Glomerular visceral epithelial cell (primary cell): Measurements from ENCODE around the gene INTS13.
A peak's percentile ranks its signal among the peaks of the same experiment; 100 is the strongest.
"Not testable (repeated sequence)": the region's sequence is repeated elsewhere in the genome, so short reads cannot be mapped to it uniquely, and the experiment has no call there.

Source experiments
- DNase-seq: peaks from one replicate; pipeline ENCODE4 v3.0.0-alpha.2; 2016; ENCODE audit errors: extremely low spot score

INTS13 gene

DNA sequence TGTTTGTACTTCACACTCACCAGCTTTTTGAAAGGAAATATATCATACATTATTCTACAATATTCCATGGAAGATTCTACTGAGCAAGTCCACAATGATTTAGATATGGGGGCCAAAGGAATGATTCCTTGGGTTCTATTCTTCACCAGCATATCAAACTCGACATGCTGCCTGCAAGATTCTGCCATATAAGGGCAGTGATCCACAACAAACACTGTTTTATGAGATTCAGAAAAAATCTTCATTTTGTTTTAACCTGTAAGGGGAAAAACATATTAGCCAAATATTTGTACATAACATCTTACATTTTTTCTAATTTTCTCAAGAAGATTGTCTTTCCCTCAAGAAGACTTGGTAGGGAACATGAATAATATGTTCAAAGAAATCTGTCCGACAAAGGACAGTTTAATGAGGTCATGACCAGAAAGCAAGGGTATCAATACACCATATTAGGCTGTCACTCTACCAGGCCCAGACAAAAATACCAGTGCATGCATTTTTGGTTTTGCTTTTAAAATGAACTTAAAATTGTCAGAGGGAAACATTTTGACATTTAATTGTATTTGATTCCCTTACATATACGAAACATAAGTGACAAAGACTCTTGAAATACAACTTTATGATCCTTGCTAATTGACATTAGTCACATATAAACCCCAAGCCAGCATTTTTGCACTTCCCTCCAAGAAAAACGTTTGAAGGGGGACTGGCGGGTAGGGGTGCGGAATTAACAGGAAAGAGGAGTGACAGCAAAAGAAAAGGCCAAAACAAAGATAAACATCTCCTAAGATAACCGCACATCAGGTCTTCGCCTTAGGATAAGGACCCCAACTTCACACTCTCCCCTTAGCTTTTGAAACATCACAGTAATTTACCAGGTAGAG is 980 bp downstream of the INTS13 start:
- peak; percentile 3 for DNase-seq

GRCh38 chr12:26935636-26936378 is 2.0 kb downstream of the INTS13 start:
- DNase-seq, result no peak

DNA sequence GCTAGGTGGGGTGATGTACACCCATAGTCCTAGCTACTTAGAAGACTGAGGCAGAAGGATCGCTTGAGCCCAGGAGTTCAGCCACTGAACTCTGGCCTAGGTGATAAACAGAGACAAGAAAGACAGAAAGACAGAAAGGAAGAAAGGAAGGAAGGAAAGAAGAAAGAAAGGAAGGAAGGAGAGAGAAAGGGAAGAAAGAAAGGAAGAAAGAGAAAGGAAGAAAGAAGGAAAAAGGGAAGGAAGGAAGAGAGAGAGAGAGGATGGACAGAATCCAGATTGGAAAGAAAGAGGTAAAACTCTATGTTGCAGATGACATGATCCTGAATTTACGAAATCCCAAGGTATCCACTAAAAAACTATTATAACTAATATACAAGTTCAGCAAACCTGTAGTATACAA is 8.2 kb downstream of the INTS13 start:
- DNase-seq, result no peak

GRCh38 chr12:26928661-26929060 is 9.1 kb downstream of the INTS13 start:
- DNase-seq, result no peak

DNA sequence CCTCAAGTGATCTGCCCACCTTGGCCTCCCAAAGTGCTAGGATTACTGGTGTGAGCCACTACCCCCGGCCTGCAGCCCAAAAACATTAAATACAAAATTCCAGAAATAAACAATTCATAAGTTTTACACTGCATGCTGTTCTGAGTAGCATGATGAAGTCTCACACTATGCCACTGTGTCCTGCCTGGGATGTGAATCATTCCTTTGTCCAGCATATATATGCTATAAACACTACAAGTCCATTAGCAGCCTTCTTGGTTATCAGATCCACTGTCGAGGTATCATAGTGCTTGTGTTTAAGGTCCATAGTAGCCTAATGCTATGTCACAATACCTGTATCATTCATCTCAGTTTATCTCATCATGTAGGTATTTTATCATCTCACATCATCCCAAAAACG is 15.9 kb downstream of the INTS13 start:
- no peak for DNase-seq

DNA sequence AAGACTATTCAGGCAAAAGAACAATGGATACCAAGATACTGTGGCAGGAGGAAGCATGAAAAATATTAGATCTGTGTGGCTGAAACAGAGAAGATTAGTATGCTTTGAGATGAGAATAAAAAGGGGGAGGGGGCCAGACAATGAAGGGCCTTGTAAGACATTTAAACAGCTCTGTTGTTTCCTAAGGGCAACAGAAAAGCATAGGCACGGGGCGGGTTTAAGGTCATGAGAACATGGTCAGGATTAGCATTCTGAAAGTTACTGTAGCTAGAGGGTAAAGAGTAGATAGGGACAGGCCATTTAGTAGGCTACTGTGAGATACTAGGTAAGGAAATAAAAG is 18.6 kb downstream of the INTS13 start:
- no peak for DNase-seq

GRCh38 chr12:26918321-26919215 is 19.2 kb downstream of the INTS13 start:
- no peak for DNase-seq

DNA sequence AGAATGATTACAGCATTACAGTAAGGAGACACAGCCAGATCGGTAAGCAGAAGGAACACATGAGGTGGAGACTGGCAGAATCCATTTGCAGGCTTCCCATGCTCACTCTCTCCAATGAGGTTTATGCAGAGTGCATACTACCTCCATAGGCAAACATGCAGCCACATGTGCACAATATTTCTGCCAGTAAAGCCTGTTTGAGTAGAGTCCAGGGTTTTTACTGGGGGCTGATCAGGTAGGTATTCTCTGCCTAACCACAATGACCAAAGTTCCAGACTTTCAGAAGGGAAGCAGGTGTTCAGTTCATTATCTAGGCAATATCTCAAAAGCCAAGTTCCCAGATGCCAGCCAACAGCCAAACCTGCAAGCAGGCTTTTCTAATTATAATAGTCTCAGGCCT is 31.1 kb downstream of the INTS13 start:
- no peak for DNase-seq

- no peak for DNase-seq
Measured at GRCh38 chr12:26906024-26906423, 31.8 kb downstream of the INTS13 start.

- DNase-seq, result not testable (repeated sequence)
Measured at GRCh38 chr12:26903396-26903795, 34.4 kb downstream of the INTS13 start.

DNA sequence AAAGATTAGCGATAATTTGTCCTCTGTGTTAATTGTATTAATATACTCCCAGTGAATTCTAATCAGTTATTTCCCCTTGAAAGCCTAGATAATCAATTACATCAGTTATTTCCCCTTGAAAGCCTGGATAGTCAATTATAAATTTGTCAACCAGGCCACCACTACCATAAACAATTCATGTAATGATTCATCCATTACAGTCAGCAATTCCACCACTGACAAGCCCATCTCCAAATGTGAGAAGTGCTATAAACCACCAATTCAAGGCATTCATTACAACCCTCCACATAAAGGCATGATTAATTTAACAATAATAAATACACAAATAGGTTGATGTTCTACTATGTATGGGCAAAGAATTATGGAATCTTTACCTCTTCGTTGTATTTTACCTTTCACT is 40.9 kb downstream of the INTS13 start:
- DNase-seq, result no peak

DNA sequence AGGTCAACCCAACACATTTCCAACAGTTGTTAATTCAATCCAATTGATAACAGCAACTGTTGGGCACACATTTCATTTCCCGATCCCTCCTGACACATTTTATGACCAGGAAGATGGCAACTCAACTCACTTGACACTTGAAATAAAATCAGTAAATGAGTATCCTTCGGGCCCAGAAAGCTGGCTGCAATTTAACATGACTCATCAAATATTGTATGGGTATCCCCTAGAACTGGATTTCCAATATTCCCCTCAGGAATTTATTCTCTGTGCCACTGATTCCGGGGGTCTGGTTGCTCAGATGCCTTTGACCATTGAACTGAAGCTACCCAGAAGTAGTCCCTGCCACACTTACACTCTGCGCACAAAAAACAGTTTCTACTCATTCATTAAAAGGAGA is 42.1 kb downstream of the INTS13 start:
- no peak for DNase-seq

- DNase-seq, result no peak
Measured at GRCh38 chr12:26891704-26892103, 46.1 kb downstream of the INTS13 start.

- DNase-seq, result no peak
Measured at GRCh38 chr12:26890784-26891183, 47.0 kb downstream of the INTS13 start.

- DNase-seq, result peak; percentile 66
Measured at GRCh38 chr12:26884765-26885576, 52.8 kb downstream of the INTS13 start.

DNA sequence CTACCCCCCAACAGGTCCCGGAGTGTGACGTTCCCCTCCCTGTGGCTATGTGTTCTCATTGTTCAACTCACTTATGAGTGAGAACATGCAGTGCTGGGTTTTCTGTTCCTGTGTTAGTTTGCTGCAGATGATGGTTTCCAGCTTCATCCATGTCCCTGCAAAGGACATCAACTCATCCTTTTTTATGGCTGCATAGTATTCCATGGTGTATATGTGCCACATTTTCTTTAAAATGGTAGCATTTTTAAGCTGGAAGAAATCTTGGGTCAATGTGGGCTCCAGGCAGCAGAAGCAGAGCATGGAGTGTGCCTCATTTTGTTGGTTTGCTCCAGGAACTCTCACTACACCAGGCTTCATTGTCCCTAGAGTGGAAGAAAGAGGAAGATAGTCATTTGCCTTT is 57.2 kb downstream of the INTS13 start:
- DNase-seq, result no peak

- DNase-seq, result peak; percentile 11
Measured at GRCh38 chr12:26878661-26879119, 59.1 kb downstream of the INTS13 start.

DNA sequence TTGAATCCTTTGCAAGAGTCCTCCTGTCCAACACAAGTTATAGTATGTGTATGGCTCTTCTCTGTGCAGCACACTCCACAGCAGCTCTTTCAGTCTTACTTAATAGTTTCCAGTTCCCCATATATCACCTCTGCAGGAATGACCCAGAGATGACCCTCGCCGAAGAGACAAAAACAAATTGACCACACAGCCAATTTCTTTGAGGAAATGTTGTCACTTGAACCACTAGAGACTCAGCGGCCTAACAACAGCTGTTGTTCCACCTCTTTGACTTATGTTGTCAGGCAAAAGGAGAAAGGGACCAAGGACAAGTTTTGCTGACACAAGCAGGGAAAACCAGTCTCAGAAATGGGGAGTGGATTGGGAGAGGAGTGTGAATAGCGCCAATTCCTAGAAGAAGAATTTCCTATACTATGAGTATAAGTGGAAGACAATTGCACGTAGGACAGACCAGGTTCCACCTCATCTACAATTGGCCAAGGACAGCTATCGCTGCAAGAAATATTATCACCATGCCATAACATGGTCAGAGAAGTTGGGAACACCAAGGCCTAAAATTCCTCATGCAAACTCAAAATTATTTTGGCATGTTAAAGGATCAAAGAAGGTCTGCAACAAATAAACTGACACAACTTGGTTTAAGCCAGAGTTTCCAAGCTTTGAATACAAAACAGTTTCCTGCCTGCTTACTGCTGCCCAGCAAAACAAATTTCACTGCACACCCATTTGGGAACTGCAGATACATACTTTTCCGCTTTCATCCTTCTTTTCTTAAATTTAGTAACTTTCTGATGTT is 63.1 kb downstream of the INTS13 start:
- no peak for DNase-seq

DNA sequence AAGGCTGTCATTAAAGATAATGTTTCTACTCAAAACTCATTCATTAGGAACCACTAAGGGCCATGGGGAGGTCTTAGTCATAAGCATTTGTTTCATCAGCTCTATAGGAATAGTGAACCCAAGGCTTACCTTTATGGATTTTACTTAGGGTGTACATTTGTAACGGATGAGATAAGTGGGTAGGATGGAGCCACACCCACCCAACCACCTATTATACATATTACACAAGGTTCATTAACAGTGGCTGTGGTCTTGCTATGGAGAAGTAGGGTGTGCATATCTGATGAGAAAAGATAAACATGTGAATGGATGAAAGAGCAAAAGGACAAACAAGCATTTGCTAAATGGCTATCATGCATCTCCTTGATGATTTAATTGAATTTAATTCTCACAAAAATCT is 65.2 kb downstream of the INTS13 start:
- no peak for DNase-seq

DNA sequence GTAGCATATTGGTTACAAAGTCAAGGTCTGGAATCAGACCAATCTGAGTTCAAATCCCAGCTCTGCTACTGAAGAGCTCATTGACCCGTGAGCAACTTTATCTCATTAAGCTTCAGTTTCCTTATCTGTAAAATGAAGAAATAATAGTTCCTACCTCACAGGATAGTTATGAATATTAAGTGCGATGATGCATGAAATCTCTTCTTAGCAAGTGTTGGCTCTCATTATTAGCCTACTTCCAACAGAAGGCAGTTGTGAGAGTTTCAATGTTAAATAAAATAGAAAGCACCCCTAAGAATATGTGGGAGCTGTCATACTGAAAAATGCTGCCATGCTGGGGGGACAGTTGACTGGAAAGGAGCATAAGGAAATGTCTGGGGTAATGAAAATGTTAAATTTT is 65.8 kb downstream of the INTS13 start:
- no peak for DNase-seq
